K562 (cell line): ENCODE data around the gene CT45A10.

ENCODE experiments used
- E2F1 ChIP-seq: sonication (generic); formaldehyde crosslinking; IDR thresholded peaks from 2 replicates; pipeline ENCODE4 v1.8.1; 2023; ENCODE audit warnings: mild to moderate bottlenecking, missing genetic modification reagents, moderate library complexity
- EP300 ChIP-seq: IDR thresholded peaks from 2 replicates; pipeline ENCODE4 v1.6.1; 2012; ENCODE audit warnings: low read length, improper control_type of control experiment
- JUND ChIP-seq, 2 experiments: IDR thresholded peaks; 2 replicates in 1 of 2; 3 replicates in 1 of 2; pipeline ENCODE4 v1.6.1; 2011; ENCODE audit warnings: borderline replicate concordance in 2 of 2, low read depth in 2 of 2, low read length in 2 of 2, improper control_type of control experiment in 1 of 2, missing biosample characterization in 1 of 2, missing genetic modification characterization in 1 of 2, missing genetic modification reagents in 1 of 2
- POLR2AphosphoS5 ChIP-seq: IDR thresholded peaks from 2 replicates; pipeline ENCODE4 v1.6.1; 2011; ENCODE audit warnings: mild to moderate bottlenecking, low read depth, low read length, moderate library complexity; ENCODE audit not compliant: control insufficient read depth, insufficient read depth
- ZNF3 ChIP-seq: fragments of 250-450 bp; sonication (Bioruptor Pico); IDR thresholded peaks from 2 replicates; pipeline ENCODE4 v1.5.0; 2021; ENCODE audit warnings: mild to moderate bottlenecking, moderate library complexity
- ZNF324 ChIP-seq: fragments of 250-450 bp; sonication (Bioruptor Pico); IDR thresholded peaks from 2 replicates; pipeline ENCODE4 v1.4.0; 2020; ENCODE audit warnings: mild to moderate bottlenecking
- TF ChIP-seq, protein P1 (sequence below): fragments of 450-650 bp; IDR thresholded peaks from 2 replicates; pipeline ENCODE4 v1.6.1; 2016

DNA sequence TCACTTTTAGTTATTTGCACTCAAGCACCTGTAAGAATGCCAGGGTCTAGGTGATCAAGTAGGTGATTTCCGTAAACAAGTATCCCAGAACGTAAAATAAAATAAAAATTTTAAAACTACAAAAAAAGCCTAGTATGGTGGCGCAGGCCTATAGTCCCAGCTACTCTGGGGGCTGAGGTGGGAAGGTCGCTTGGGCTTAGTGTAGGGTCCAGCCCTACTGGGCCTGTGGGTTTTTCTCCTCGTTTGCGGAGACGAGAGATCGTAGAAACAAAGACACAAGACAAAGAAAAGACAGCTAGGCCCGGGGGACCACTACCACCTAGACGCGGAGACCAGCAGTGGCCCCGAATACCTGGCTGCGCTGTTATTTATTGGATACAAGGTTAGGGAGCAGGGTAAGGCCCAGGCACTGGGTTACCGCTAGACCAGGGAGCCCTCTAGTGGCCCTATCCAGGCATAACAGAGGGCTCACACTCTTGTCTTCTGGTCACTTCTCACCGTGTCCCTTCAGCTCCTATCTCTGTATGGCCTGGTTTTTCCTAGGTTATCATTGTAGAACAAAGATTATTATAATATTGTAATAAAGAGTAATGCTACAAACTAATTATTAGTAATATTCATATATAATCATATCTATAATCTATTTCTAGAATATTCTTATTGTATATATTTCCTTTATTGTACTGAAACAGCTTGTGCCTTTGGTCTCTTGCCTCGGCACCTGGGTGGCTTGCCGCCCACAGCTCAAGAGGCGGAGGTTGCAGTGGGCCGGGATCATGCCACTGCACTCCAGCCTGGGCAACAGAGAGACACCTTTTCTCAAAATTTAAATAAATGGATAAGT lies 38.6 kb upstream of the CT45A10 start:
- TF ChIP-seq ZNF3 (CRISPR knock-in tag), result no peak
- TF ChIP-seq E2F1 (CRISPR knock-in tag), result no peak
- TF ChIP-seq, protein P1, sequence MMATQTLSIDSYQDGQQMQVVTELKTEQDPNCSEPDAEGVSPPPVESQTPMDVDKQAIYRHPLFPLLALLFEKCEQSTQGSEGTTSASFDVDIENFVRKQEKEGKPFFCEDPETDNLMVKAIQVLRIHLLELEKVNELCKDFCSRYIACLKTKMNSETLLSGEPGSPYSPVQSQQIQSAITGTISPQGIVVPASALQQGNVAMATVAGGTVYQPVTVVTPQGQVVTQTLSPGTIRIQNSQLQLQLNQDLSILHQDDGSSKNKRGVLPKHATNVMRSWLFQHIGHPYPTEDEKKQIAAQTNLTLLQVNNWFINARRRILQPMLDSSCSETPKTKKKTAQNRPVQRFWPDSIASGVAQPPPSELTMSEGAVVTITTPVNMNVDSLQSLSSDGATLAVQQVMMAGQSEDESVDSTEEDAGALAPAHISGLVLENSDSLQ, result no peak
- TF ChIP-seq EP300, result no peak
- TF ChIP-seq ZNF324 (CRISPR knock-in tag), result no peak
- no peak for TF ChIP-seq POLR2AphosphoS5
- TF ChIP-seq JUND (IDR thresholded peaks at IDR 0.05; ENCODE audit: borderline replicate concordance, low read depth, low read length), result no peak
- no peak for TF ChIP-seq JUND (tag; IDR thresholded peaks at IDR 0.05; ENCODE audit: borderline replicate concordance, low read depth, low read length)
